GM21367 (cell line): Measurements from ENCODE around the gene SCIN.

ENCODE experiments used
- ATAC-seq: cut with Tn5 transposase; IDR thresholded peaks from one replicate; pipeline ENCODE4 v1.9.1; 2021; ENCODE audit not compliant: unreplicated experiment

The SCIN gene

DNA sequence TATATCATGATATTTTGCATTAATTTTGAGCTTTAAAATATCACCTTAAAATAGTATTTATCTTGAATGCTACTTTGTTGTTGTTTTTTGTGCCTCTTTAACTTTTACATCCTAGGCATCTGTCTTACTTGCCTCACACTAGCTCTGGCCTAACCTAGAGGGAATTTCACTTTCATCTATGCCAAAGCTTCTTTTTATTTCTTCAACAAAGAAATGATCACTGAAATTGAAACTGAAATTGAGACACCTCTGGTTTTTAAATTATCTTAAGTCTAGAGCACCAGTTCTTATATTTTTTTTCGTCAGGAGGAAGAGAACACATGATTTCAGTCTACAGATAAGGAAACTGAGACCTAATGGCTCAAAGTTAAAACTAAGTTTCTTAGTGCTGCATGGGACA, 3.5 kb upstream of the SCIN start:
- peak; percentile 85 for ATAC-seq

DNA sequence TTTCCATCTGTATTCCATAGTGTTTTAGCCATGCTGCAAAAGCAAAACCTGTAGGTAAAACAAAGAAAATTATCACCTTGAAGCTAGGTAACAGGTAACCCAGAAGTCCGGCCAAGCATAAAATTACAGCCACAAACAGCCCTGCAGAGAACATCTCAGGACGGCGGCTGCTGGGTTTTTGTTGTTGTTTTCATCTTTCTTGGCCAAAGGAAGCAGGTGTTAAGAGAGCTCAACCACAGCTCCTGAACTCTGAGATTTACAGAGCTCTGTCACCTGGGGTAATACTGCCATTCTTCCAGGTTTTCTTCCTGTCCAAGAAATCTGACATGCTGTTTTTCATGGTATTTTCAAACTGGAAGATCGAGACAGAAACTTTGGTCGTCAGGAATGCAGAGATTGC, 847 bp upstream of the SCIN start:
- ATAC-seq = no peak

DNA sequence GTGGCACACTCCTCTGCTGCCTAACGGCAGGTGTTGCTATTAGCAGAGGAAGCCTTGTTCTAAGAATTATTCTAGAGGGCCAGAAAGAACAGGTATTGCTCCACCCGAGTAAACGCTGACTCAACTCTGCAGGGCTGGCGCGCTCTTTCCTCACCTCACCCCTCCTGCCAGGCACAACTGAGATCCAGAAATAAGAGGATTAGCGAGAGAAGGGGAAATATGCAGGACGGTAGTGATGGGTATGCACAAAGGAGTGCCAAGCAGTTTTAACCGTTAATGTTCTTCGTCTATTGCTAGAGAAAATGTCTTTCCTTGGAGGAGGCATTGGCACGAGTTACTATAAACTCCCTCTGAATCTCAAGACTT, 369 bp upstream of the SCIN start:
- no peak for ATAC-seq

DNA sequence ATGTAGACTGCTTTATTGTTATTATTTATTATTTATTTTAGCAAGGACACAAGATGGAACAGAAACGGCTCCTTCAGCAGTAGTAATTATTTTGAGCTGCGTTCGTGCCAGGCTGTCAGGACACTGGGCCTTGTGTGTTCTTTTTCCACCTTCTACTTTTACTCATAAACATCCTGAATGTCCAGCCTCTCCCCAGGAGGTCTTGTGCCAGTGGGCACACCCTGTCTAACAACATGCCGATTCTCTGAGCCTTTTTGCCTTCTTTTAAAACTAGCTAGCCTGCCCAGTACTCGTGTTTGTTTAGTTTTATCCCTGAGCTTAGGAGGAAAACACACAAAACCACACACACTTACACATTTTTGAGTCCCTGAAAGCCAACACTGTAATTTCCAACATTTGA, 1.2 kb downstream of the SCIN start:
- ATAC-seq = no peak

DNA sequence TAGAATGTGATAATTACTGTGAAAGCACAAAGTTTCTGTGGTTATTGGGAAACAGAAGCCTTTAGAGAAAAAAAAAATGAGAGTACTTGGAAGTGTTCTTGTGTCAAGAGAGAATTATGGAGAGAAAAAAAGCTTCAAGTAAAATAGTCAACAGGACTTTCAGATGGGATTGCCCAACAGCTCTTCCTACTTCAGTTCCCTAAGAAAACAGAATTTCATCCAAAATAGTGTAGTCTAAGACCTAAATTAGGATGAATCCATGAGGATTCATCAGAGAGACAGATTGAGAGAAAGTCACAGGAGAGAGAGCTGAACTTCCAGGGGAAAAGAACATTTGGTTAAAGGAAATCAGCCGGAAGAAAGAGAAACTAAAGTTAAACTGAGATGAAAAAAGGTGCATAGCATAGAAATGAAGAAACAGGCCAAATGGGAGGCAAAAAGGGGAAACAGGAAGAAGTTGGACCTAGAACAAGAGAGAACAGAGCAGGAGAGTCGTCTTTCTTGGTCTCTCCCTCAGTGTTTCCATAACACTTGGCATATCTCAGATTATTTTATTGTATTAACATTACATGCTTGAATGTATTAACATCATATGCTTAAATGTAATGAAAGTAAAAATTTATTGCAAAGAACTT, 2.5 kb downstream of the SCIN start:
- ATAC-seq = no peak

DNA sequence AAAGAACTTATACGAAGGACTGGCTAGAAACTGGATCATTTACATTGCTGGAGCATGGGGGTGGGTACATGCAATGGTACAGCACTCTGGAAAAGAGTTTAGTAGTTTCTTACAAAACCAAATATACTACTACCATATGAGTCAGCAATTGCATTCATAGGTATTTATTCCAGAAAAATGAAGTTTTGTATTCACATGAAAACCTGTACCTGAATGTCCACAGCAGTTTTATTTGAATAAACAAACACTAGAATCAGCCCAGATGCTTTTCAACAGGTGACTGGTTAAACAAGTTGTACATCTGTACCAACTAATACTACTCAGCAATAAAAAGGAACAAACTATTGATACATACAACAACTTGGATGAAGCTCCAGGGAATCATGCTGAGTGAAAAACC, 3.4 kb downstream of the SCIN start:
- no peak for ATAC-seq

DNA sequence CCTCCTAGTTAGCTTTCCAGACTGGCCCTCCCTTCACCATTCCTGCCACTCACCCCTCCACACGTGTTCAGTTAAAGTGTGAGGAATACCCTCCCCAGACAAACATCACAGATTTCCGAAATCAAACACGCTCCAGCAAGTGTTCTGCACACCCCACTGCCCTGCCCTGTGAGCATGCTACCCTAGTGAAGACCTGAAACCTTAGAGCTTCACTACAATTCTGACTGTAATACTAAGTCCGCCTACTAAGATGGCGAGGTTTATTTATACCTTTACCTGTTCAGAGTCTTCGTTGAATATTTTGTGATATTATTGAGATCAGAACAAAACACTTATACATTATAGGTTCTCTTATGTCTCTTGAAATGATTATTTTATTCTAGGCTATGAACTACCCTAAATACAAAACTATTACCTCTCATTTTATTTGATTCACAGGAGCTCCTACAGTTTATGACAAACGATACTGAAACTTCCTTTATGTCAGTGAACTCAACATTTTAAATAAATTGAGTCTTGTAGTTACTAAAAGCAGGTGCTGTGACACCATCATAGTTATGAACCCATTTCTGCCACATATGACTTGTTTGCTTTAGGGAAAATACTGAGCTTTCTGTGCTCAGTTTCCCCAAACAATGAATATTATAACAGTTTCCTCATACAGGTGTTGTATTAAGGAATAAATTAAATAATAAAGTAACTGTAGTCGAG, 8.6 kb downstream of the SCIN start:
- peak; percentile 81 for ATAC-seq

DNA sequence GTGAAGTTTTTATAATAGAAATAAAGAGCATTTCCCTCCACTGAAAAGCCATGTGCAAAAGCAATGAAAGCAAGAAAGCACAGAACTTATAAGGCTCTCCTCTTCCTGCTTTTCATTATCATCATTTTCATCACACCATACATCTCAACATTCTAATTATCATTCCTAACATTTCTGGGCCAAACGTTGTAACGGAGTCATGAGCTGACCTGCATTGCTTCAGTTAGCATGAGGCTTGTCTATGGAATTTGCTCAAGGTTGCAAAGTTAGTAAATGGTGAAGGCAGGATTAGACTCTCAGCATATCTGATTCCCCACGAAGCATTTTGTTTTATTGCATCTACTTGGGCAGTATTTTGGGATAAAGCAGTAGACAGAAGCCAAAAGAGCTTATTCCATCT, 11.4 kb downstream of the SCIN start:
- ATAC-seq = no peak

DNA sequence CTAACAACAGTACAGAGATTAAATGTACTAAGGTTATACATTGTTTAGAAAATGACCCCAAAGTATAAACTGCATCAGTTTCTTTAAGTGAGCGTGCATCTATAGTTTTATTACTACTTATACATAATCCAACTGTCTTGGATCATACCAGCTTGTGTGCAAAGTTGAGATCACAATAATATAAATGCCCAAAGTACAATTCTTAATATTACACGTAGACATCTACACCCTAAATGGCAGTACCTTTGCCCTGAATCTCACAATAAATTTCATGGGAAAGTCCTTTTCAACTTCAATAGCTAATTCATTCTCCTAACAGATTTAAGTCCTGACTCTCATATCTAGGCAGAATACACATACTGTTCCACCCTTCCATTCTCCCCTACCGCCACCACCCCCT, 11.8 kb downstream of the SCIN start:
- ATAC-seq = no peak

DNA sequence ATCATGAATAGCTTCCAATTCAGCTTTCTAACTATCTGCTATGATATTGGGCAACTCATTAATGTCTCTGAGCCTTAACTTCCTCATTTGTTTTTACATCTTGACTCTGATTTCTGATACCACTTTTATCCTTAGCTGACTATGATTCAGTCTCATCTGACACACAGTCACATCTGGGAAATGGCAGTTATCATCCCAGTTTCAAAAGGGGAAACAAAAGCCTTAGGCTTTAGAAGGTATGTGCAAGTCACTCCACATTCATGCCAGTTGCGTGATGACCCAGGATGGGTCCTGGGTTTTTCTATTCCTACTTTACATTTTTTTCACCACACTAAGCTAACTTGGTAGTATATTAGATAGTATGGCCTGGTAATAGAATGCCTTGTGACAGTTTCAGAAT, 12.7 kb downstream of the SCIN start:
- no peak for ATAC-seq

DNA sequence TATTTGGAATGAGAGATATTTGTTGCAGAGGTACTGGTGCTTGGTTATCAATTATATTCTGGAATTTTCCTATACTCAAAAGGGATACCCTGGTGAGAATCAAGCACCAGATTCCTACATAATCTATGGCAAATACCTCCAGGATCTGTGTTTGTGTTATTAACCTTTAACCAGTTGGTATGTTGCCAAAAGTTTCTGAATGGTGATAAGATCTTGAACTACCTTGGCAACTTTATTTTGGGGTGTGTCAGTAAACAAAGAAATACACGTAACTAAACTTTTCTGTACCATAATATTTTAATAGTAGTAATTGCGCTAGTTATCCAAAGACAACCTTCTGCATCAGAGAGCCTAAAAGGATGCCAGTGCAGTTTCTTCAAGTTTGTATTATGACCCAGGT, 13.4 kb downstream of the SCIN start:
- no peak for ATAC-seq

DNA sequence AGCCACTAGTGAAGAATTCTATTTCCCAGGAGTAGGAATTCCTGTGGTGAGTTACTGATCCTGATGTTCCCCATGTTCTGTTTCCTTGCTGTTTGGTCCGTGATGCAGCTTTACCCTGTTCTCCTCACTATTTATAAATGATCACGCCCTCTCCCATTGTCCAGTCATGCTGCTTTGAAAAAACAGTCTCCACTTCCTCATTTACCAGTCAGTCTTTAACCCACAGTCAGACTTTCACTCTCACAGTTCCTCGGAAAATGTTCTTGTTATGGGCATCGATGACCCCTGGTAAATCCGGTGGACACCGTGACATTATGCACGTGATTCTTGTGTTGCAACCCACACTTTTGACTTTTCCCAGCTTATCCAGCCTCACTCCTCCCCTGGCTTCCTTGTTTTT, 14.4 kb downstream of the SCIN start:
- peak; percentile 97 for ATAC-seq

DNA sequence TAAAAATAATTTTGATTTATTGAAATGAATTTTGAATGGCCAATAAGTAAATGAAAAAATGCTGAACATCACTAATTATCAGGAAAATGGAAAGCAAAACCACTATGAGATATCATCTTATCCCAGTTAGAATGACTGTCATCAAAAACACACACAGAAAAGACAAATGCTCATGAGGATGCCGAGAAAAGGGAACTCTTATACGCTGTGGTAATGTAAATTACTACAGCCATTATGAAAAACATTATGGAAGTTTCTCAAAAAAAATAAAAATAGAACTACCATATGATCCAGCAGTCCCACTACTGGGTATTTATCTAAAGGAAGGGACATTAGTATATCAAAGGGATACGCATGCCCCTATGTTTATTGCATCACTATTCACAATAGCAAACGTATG, 15.8 kb downstream of the SCIN start:
- ATAC-seq = no peak

DNA sequence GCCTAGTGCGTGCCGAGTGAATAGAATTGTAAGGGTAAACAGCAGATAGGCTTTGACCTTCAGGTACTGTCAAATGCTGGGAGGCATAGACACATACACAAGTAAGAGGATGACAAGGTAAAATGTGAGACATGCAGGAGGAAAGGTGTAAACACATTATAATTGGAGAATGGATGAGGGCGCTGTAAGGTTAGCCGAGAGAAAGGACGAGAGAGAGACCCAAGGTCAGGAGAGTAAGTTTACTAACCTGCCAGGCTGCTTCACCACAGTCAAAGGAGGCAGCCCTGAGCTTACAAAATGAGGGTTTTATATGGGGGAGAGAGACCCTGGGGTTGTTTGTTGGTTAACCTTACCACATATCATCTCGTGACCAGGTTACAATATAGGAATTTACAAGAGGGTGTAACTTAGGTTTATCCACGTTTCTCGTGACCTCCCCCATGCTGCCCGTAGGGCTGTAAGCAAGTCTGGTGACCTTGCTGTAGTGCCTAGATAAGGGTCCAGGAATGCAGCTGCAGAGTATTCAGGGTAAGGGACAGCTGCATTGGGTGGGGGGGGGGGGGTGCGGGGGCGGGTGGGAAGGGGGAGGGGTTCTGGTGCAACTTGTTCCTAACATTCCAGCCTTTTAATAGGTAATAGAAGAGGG, 17.9 kb downstream of the SCIN start:
- no peak for ATAC-seq

DNA sequence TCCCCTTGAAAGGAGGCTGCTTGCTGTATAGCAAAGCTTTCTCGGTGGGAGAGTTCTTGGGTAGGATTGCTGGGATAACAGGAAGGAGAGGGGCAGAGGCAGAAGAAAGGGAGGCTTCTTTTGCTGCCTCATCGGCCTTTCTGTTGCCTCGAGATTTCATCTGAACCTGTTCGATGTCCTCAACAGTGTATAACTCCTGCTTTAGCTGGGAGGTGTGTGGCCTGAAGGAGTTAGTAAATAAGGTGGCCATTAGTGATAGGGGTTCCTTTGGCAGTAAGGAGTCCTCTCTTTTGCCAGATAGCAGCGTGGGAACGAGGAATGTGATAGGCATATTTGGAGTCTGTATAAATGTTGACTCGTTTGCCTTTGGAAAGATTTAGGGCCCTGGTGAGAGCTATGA, 20.0 kb downstream of the SCIN start:
- ATAC-seq = no peak

DNA sequence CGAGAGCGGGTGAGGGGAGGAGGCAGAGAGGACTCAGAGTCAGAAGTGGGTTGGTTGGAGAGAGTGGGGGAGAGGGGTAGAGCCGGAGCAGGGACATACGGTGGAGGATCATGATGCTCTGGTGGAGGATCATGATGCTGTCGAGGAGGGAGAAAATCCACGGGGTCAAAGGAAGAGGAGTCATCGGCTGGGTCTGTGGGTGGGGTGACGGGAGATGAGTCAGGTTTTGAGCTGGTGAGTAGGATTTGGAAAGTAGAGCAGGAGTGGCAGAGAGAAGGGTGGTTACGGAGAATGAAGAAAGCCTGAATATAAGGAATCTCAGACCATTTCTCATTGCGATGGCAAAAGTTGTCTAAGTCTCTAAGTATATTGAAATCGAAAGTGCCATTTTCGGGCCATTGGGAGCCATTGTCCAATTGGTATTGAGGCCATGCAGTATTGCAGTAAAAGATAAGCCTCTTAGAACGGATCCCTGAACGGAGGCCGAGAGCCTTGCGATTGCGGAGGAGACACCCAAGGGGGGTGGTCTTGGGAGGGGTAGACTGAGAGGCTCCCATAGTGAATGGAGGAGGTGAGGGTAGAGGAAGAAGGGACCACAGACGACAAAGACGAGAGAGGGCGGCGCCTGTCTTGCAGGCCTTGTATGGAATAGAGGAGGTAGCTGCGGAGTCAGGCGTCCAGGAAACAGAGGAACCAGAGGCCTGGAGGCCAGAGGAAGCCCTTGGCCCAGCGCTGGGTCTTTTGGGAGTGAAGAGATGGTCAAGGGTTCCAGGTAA, 23.8 kb downstream of the SCIN start:
- no peak for ATAC-seq

DNA sequence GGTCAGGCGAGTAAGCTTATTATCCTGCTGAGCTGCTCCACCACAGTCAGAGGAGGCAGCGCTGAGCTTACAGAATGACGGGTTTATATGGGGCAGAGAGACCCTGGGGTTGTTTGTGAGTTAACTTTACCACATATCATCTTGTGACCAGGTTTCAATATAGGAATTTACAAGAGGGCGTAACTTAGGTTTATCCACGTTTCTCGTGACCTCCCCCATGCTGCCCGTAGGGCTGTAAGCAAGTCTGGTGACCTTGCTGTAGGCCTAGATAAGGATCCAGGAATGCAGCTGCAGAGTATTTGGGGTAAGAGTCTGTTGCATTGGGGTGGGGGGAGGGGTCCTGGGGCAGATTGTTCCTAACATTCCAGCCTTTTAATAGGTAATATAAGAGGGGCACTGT, 24.6 kb downstream of the SCIN start:
- no peak for ATAC-seq

DNA sequence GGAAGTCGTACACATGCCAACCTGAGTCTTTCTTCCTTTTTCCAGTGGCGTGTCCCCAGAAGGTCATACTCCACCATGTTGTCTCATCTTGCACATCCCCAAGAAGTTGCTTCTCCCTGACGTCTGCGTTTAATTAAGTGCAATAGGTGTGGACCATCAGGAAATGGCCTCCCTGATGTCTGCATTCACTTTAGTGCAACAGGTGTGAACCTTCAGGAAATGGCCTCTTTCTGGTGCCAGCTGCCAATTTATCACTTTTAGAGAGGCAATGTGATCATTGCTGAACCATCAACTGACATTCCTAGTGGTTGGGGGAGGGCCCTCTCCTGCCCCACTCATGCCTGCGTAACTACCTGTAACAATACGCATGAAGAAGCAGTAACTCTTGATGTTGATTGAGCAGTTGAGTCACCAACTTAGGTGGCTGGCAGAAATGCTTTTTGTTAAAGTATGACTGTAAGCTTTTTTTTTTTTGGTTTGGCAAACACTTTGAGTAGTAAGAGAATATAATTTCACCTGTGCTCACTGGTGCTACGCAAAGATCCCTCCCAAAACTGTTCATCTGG, 25.8 kb downstream of the SCIN start:
- ATAC-seq = no peak

DNA sequence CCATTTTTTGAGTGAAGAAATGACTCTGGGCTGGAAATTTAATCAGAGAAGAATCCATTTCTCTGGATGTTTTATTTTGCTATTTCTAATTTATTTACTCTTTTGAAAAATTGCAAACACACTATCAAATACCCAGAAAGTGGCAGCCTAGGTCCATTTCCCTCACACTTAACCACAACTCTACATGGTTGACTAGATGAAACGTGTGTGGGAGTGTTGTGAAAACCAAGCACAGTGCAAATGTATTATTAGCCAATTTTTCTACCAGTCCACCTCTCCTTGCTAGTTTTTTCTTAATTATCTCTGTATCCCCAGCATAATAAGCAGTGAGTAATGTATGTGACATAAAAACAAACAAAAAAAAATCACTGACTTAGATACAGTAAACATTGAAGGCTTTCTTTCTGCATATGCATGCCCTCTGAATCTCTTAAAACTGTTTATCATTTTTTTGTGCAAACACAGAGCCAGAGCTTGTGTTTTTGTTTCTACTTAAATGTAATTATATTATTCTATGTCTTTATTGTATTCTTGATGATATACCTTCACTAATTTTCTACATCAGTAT, 30.9 kb downstream of the SCIN start:
- ATAC-seq = peak; percentile 95

DNA sequence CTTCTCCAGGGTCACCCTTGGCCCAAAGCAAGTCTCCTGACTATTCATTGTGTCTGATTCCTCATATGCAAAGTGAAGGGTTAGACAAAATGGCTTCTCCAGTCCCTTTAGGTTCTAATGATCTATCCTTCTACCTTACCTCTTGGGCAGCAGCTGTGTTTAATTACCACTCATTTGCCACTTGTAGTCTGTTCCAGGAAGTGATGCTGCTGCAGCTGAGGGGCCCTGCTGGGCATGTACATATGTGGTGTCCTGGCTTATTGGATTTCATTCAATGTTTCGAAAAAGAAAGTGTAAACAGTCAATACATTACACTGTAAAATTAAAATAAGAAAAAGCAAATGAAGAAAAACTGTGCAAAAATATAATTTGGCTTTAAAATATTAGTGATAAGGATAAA, 36.6 kb downstream of the SCIN start:
- ATAC-seq = no peak

DNA sequence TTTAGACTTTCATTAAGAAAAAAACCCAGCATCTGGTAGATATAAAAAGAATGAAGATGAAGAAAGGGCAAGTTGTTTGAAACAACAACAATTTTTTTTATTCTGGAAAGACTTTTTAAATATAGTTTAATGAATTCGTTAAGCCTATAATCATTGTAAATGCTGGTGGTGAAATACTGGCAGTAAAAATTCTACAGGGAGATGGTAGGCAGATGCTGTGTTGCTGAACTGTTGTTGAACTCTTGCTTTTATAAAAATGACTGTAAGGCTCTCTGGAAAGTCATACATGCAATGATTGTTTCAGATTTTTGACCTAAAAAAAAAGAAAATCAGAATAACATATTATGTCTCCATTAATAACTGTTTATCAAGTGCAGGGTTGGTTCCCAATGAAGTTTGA, 39.0 kb downstream of the SCIN start:
- ATAC-seq = no peak
